Activated CD4-positive, alpha-beta T cell treated with anti-CD3 and anti-CD28 coated beads, Interleukin-2, Interleukin-6, amounts not matched to agents 100 ng/mL and 50 ng/mL, durations not matched to agents 16 hours and 8 hours (primary cell): Measurements from ENCODE around the gene IGSF8.

Experiments
- DNase-seq: peaks from one replicate; pipeline ENCODE4 v3.0.0-alpha.2; 2020

The IGSF8 gene

DNA sequence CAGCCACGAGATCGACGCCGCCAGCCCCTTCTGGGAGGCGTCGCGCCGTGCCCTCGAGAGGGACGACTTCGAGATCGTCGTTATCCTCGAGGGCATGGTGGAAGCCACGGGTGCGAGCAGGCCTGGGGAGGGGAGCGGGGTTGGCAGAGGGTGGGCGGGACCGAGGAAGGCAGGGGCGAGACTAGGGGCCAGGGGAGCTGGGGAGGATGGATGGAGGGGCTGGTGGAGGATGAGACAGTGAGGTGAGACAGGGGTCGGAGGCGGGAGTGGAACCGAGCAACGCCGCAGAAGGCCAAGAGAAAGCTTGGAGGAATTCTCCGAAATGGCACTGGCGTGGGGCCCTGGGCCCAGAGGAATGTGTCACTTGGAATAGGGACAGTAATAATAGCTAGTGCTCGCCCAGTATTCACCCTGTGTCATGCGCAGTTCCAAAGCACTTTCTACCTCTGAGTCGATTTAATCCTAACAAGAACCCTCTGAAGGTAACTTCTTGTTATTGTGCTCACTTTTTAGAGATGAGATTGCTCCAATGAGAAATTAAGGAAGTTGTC is 13.6 kb downstream of the IGSF8 start:
- no peak for DNase-seq

DNA sequence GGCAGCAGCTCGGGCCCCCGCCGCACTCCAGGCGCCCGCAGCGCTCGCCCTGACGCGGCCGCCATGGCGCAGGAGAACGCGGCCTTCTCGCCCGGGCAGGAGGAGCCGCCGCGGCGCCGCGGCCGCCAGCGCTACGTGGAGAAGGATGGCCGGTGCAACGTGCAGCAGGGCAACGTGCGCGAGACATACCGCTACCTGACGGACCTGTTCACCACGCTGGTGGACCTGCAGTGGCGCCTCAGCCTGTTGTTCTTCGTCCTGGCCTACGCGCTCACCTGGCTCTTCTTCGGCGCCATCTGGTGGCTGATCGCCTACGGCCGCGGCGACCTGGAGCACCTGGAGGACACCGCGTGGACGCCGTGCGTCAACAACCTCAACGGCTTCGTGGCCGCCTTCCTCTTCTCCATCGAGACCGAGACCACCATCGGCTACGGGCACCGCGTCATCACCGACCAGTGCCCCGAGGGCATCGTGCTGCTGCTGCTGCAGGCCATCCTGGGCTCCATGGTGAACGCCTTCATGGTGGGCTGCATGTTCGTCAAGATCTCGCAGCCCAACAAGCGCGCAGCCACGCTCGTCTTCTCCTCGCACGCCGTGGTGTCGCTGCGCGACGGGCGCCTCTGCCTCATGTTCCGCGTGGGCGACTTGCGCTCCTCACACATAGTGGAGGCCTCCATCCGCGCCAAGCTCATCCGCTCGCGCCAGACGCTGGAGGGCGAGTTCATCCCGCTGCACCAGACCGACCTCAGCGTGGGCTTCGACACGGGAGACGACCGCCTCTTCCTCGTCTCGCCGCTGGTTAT is 14.2 kb downstream of the IGSF8 start:
- DNase-seq: peak; percentile 74

DNA sequence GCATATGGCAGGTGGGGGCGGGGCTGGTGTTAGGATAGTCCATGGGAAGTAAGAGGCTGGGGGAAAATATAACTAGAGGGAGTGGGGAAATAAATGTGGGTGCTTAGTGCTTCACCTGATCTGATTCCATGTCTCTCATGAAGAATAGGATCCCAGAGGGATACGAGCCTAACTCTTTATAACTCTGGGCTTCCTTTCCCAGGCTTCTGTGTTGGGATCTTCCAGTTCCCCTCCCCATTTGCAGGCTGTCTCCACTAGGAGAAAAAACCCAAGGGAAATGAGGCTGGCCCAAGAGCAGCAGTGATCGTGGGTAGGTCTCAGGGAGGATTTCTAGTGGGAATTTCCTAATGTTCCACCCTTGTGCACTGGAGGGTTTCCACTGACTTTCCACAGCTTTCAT is 15.5 kb downstream of the IGSF8 start:
- DNase-seq: no peak

DNA sequence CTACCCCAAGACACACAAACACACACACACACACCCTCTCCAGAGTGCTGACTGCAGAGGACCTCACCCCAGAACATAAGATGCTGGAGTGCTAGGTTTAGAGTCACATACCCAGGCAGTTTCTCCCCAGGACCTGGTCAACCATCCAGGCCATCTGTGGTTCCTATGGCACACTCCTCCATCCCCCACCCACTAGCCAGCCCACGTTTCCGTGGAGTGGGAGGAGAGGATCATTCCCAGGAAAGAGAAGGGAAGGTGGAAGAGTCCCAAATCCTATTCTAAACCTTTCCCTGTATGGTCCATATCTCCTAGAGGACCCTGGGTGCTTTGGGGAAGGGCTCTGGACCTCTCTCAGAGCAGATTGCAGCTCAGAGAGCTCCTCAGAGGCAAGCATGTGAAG is 15.9 kb downstream of the IGSF8 start:
- DNase-seq: no peak

DNA sequence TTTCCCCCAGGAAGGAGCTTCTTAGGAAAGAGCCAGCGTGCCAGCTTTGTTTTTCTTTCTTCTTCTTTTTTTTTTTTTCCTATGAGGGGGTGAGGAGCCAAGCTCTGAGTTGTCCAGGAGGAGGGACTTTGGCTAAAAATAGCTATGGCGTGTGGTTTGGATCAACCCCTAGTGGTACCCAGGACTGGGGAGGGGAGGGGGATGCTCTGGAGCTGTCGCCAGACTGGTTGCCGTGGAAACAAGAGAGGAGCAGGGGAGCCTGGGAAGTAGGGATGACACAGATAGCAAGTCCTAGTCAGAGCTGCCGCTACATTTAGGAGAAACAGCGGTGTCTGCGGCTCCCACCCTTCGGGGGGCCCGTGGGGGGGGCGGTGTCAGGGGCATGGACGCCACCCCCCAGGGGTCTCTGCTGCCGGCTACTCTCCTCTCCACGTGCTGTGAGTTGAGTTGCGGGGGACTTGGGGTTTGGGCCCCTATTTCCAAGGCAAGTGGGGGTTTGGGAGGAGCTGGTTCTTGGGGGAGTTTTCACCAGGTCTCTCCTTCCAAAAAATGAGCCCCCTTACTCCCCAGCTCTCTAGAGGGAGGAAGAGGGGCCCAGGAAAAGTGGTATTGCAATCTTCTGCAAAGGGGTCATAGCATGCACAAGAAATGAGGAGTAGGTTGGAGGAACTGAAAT is 17.0 kb downstream of the IGSF8 start, which contains the start of gene KCNJ9:
TSS of gene KCNJ9 (plus strand) at position 278 of the 676 bp plus-strand sequence. CDS start 2,493 bp downstream, outside the sequence.
- no peak for DNase-seq

DNA sequence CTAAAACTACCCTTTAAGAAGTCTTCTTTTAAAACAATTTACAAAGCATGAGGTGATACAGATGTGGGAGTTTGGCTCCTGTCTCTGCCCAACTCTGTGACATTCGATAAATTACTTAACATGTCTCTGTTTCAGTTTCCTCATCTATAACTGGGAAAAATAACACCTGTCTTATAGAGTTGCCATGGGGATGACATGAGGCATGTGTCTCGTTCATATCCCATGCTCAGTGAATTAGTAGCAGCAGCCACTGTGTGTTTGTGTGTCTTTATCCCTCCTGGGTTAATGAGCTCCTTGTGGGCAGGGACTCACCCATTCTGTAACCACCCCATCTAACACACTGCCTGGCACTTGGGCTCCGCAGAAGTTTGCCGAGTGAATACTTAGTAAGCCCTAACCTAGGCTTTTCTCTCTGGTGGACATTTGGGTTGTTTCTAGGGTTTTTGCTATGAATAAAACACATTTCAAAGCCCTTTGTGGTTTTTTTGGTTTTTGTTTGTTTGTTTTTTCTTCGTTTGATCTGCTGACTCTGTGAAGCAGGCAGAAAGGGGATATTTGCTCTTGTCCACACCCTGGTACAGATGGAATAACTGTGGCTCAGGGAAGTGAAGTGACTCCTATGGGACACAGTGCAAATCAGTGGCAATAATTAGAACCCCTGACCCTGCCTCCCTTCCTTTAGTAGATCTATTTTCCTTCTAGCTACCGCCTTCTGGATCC is 17.9 kb downstream of the IGSF8 start:
- DNase-seq: no peak

DNA sequence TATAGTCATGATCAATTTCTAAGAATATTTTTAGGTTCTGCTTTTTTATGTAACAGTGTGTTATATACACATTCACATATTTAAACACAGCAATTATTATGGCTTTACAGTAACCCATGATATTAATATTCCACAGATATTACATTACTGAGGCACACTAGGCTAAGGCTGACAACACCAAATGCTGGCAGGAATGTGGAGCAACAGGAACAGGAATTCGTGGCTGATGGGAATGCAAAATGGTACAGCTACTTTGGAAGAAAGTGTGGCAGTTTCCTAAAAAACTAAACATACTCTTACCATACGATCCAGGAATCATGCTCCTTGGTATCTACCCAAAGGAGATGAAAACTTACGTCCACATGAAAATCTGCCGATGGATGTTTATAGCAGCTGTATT is 19.0 kb downstream of the IGSF8 start:
- no peak for DNase-seq

DNA sequence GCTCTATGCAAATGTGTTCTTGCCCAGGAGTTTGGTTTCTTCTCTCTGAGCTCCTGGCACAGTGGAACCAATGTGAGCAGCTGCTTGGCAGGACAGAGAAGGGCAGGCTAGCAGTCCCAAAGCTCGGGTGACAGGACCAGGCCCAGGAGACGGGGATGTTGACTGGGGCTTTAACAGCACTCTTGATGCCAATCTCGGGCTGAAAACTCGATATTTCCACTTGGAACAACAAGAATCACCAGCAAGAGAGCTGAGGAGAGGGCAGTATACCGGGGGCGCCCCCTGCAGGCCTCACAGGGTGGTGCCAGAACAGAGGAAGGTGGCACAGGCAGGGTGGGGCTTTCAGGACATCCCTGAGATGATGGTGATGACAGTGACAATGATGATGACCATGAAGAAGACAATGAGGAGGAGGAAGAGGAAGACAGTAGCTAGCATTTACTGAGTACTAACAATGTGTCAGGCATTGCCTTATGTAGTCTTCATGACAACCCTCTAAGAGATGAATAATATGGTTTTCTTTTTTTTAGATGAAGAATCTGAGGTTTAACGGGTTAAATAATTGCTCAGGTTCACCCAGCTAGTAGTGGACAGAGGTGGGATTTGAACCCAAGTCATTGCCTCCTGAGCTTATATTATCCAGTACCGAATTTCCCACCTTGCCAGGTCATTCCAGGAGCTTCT is 19.8 kb downstream of the IGSF8 start:
- peak; percentile 75 for DNase-seq

DNA sequence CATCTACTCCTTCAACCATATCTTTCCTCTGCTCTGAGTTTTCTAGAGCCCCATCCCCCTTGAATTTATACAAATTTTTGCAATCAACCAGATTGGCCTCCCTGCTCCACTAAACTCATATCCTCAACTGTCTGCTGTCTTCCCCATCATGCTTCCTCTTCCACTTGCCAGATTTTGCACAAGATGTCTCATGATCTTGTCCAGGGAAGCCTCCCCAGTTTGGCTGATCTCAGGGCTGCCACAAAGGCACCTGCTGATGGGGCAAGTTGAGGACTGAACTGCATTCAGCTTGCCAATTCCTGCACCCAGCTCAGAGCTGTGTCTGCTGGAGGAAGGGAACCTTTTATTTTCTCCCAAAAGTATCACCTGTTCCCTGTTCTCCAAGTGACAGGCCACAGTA is 20.9 kb downstream of the IGSF8 start:
- DNase-seq: no peak

DNA sequence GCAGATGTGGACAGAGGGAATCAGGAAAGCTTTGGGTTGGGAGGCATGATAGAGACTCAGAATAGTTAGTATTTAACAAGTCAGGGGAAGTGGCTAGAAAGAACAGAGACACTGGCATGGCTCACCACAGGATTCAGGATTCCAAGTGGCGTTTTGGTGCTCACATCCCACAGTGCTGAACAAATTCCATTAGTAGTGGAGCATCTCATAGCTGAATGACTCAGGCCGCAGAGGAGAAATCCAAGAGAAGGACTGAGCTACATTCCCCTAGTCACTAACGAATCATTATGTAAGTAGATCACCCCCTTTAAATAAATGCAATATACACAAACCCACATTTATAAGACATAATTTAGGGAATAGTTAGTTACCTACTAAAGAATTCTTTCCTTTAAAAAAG is 22.1 kb downstream of the IGSF8 start:
- no peak for DNase-seq

DNA sequence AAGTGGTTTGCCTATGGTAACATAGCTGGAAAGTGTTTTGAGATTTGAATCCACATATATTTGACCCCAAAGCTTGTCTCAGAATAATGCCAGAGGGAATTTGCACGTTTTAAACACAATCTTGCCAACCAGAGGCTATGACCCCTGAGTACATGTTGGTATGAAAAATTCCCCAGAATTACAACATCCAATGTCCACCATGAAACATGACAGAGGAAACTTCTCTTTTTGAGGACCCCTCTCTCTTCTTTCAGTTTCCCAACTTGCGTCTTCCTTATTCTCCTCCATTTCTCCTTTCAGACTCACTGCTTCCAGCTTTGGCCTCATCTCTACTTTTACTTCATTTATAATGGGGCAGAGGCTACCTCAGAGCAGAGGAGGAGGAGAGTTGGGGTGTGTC is 22.6 kb downstream of the IGSF8 start:
- DNase-seq: no peak

DNA sequence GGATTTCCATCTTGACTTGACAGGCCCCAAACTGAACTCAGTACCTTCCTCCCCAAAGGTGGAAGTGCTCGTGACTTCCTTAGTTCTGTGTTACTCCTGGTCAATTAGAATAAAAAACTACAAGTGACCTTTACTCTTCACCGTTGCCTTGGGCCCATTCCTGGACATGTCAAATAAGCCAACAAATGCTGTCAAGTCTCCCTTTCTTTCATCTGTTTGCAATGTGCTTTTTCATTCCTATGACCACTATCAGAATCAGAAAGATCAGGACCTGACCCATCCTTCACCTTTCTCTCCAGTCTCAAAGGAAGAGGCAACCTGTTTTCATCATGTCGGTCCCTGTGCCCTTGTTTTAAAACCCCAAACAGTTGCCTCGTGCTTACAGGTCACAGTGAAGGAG is 23.6 kb downstream of the IGSF8 start:
- DNase-seq: no peak

DNA sequence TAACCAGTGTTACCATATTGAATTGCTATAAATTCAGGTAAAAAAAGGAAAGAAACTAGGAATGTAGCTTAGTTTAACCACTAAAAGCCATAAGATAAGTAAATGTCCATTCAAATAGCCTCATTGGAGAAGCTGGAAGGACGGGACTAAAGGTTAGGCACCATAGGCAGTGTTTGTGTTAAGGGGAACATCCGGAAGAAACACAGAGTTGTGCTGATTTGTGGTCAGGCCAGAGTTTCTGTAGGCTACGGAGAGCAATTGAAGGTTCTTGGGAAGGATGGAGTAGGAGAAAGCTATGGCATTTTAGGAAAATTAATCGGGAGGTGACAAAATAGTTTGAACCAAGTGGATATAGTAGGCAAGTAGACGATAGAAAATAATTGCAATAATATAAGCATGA is 27.1 kb downstream of the IGSF8 start:
- DNase-seq: no peak

DNA sequence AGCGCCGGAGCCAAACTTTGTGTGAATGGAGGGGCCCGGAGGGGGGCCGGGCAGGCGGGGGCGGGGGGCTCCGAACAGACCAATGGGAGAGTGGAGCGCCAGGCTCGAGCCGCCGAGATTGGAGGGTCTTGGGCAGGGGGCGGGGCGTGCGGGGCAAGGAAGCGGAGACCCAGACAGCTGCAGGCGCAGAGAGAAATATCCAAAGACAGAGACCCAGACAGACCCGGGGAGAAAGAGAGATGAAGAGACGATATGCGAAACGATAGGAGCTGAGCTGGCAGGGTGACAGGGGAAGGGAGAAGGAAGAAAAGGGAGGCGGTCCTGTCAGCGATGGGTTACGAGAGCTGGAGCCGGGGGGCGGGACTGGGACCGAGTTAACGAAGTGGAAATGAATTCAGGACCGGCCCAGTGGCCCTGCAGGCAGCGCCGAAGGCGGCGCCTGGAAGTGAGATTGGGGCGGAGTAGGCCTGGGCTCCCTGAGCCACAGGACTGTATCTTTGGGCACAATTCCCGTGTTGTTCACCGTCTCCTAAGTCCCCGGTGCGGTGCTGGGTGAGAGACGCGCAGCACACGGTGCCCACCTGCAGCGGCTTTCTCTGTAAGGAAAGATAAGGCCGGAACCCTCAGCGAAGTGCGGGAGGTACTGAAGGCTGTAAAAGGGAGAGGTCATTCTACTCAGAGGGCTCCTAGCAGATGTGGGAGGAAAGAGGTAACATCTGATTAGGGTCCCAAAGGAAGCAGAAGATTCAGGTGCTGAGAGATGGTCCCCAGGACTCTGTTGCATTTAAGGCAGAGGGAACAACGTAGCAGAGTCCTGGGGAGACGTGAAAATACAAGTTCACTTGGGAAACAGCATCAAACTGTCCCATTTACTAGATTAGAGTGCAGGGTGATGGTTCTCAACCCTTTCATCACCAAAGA is 27.9 kb downstream of the IGSF8 start:
- peak; percentile 56 for DNase-seq

DNA sequence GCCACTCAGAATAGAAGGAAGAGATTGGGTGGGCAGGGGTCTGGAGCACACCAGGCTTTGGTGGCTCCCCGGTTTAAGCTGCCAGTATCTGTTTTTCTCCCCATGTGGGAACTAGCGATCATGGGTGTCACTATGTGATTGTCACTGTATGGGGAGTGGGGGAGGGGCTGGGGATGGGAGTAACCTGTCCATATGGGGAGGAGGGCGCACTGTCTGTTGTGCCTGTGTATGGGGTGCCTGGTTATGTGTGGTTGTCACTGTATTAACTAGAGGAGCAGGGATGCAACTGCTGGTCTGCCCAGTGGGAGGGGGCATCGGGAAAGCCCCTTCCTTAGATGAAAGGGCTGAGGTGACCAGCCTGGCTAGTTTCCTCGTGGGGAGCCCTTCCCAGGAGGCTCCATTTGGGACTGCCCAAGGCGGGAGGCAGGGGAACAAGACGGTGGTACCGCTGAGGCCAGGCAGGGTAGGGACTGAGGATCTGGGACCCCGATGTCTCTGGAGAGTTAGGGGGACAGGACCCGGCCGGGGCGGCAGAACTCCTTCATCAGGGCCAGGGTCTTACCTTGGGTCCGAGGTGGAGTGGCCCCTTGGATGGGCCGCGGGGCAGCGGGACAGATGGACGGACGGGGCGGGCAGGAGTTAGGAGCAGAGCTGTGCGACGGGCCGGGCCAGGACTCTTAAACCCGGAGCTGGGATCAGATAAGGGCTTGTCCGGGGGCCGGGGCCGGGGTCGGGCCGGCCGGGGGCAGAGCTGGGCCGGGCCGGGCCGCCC is 28.8 kb downstream of the IGSF8 start, which contains the start of gene KCNJ10:
TSS of gene KCNJ10 (minus strand) at position 701 of the 772 bp plus-strand sequence. CDS start 27,628 bp downstream, outside the sequence.
- DNase-seq: no peak

DNA sequence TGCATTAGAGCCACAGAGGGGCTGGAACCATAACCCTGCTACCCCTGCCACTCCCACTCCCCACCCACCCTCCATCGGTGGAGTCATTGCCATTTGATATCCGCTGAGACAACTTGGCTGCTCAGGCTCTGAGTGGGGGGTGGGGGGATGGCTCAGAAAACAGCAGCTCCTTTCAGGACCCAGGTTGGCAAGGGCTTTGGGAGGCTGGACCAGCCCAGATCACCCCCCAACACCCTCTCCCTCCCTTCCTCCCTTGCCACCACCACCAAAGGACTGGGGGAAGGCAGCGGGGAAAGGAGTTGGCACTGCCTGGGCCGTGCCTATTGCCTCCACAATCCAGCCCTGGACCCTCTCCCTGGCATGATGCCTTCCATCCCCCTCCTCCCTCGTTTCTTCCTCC is 30.2 kb downstream of the IGSF8 start:
- no peak for DNase-seq

DNA sequence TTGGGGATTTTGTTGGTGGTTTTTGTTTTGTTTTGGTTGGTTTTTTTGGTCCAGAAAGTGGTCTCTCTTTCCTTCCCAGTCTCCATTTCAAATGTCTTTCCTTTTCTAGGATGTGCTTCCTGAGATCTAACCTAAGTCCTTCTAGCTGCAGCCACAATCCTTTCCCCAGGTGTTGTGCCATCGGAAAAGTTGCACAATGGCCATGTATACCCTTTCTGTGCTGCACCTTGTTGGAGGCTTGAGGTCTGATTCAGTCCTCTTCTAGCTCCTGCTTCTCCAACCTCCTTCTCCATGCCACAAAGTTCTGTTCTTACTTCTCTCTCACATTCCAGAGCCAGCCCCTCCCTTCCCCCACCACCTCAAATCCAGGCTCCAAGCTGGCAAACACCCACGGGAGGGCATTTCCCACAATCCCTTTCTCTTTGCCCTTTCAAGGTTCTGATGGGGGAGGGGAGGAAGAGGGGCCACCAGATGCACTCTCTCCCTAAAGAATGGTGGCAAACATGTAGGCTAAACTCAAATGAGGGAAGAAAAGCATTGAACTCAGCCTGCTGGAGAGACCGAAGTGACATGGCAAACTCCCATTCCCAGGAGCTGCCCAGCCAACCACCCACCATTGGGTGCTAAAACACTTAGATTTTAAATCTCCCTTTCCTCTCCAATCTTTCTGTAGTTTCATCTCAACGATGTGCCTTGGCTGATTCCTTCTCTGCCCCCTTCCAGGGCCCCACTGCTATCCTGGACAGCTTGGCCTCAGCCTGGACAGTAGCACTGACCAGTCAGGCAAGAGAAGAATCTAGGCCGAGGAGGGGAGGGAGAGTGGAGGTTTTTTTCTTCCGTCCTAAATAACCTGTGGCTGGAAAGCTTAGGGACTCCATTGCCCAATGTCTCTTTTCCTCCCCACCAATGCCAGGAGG is 31.3 kb downstream of the IGSF8 start:
- DNase-seq: no peak

DNA sequence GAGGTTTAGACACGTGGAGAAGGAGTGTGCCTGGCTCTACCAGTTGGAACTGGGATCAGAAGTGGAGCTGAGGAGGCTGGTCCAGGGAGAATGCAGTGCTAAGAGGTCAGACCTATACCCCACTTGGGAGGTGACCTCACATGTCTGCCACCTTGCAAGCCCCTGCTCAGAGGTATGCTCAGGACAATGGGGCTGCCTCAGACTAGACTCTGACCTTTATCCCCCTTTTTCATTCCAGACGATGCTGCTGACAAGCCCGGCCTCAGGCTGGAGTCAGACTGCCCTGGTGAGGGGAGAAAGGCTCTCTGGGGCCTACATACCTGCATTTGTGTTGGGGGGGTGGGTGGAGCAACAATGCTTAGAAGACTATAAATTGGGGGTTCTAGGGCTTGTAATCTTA is 33.7 kb downstream of the IGSF8 start:
- no peak for DNase-seq

DNA sequence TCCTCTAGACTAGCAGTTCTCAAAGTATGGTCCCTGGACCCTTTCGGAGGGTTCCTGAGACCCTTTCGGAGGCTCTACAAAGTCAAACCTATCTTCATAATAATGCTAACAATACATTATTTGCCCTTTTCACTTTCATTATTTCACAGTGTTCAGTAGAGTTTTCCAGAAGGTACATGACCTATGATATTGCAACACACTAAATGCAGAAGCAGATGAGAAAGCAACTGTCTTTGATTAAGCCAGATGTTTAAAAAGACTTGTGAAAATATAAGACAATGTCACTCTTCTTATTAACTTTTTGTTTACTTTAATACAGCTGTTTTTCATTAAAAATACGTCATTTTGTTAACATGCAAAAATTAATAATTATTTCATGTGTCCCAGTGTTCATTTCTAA is 34.3 kb downstream of the IGSF8 start:
- DNase-seq: no peak

DNA sequence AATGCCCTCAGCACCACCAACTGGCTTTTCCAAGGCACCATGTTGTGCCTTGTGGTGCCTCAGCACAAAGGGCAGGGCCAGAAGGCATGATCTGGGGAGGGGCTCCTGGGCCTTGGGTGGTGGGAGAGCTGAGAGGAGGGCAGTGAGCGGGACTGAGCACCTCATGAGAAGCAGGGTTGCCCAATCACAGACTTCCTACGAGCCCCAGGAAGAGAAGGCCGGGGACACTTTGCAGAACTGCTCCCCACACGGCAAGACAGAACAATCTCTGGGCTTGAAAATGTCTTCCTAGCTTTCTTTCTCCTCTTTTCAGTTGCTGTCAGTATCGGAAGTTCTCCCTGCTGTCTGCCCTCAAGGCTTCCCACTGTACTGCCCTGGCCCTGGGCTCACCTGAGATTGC is 35.2 kb downstream of the IGSF8 start:
- no peak for DNase-seq
